GM21367 (cell line): ENCODE data around the gene DCHS1.

Experiments
- ATAC-seq: cut with Tn5 transposase; IDR thresholded peaks from one replicate; pipeline ENCODE4 v1.9.1; 2021; ENCODE audit not compliant: unreplicated experiment

The DCHS1 gene

DNA sequence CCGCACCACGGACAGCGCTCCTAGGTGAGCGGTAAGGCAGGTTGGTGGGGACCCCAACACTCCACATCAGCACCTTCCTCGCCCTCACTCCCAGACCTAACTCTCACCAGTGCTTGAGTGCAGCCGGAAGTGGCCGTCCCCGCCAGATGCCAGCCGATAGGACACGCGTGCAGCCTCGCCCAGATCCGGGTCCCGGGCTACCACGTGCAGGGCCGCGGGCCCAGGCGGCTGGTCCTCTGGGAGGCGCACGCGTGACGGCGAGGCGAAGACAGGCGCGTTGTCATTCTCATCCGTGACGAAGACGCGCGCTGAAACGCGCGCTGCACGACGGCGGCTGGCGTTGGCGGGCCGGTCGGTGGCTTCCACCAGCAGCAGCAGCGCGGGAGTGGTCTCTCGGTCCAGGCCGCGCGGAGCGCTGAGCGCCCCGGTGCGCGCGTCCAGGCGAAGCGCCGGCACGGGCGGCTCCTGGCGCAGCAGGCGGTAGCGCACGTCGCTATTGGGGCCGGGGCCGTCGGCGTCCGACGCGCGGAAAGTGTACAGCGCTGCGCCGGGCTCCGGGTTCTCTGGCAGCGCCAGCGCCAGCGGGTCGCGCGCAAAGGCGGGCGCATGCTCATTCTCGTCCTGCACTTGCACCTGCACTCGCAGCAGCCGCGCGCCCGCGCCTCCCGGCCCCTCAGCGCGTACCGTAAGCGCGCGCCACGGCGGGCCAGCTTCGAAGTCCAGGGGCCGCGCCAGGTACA, 25.5 kb downstream of the DCHS1 start:
- ATAC-seq: no peak

DNA sequence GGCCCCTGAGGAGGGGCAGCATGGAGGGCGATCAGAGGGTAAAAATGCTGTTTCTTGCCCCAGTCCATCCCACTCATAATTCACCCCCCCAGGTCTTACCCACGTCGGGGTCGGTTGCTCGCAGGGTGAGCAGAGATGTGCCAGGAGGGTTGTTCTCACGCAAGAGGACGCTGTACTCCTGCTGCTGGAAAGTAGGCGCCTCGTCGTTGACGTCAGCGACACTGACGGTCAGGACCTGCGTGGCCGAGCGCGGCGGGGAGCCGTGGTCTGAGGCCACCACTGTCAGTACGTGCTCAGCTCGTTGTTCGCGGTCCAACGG, 26.1 kb downstream of the DCHS1 start:
- ATAC-seq: no peak

DNA sequence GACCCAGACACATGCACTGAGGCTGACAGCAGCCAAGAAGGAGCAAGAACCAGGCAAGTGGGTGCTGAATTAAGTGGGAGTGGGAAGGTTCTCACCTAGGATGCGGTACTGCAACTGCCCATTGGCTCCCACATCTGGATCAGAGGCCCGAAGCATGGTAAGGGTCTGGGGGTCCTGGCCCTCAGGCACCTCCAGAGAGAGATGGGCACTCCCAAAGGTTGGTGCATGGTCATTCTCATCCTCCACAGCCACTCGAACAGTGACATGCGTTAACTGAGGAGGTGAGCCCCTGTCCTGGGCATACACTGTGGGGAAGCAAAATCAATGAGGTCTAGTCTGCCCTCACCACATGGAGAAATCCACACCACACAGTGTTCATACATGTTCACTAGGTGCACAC, 27.1 kb downstream of the DCHS1 start:
- no peak for ATAC-seq

DNA sequence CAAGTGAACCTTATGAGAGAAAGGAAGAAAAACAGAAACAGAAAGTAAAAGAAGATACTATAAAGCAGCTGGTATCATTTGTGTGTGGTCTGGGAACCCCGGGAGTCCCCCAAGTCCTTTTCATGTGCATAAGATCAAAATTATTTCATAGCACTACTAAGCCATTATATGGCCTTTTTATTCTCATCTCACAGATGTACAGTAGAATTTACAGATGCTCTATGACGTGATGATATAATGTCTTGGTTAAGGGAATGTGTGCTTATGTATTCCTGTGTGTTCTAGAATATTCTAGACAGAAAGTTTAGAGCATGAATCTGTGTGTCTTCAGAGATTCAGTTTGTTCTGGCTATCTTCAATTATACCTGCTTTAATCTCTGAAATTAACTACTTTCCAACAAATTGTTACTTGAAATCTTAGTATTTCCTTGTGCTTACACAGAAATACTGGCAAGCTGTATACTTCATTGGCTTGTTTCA, 27.8 kb downstream of the DCHS1 start:
- ATAC-seq: peak; percentile 47

DNA sequence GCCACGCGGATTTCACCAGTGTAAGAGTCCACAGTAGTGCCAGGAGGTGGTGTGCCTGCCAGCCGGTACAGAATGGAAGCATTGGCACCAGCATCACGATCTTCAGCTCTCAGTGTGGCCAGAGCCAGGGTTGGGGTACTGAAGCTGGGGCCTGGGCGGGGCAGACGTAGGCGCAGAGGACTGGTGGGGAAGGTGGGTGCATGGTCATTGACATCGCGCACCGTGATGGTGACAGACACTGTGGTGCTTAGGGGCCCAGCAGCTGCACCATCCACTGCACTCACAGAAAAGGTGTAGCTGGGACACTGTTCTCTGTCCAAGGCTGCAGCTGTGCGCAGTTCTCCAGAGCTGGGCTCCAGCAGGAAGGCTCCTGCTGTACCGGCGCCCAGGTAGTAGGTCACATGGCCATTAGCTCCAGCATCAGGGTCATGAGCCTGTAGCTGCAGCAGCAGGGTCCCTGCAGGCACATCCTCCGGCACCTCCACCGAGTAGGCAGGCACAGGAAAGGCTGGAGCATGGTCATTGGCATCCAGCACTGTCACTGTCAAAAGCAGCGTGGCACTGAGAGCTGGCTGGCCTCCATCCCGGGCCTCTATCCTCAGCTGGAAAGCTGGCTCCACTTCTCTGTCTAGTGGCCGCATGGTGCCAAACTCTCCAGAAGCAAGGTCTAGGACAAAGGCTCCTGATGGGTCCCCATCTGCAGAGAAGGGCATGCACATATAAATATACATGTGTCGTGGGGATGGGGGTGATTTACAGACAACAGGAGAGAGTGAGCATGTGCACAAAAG, 28.4 kb downstream of the DCHS1 start:
- no peak for ATAC-seq

DNA sequence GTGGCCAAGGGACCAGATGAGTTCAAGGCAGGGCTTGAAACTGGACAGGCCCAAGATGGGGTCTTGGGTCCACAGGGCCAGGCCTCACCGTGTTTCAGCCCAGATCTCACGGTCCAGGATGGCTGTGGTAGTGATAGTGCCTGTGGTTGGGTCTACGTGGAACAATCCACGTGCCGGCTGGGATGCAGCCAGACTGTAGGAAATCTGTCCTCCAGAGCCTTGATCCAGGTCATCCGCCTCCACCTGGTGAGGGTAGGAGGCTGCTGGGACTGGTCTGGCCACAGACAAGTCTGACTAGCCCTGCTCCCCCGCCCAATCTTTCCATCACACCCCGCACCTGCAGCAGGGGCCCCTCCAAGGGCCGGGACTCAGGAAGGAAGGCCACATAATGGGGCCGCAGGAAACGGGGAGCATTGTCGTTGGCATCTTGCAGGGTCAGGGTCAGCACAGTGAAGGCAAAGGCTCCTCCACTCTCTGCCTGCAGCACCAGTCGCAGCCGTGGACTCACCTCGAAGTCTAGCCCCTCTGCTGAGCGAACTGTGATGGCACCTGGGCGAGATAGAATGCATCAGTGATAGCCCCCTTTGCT, 29.7 kb downstream of the DCHS1 start:
- ATAC-seq: no peak

DNA sequence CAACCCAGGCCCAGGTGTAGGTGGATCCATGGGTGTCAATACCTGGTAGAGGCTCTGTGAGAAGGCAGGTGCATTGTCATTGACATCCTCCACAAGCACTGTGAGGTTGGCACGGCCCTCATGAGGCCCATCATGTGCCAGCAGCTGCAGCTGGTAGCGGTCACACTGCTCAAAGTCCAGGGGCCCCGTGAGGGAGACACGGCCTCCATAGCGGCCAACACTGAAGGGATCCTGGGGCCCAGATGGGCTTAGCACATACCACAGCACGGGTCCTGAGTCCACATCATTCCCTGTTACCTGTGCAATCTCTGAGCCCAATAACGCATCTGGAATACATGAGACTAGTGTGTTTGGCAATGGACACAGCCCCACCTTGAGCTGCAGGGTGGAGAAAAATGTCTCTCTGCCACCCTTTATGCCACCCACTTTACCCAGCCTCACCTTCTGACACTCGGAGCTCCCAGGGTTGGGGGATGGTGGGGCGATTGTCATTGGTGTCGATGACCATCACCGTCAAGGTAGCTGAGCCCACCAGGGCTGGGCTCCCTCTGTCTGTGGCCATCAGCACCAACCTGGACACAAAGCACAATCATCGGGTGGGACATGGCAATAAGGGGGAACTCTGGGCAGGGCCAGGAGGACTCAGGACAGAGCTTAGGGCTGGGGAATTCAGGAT, 30.3 kb downstream of the DCHS1 start:
- ATAC-seq: no peak

DNA sequence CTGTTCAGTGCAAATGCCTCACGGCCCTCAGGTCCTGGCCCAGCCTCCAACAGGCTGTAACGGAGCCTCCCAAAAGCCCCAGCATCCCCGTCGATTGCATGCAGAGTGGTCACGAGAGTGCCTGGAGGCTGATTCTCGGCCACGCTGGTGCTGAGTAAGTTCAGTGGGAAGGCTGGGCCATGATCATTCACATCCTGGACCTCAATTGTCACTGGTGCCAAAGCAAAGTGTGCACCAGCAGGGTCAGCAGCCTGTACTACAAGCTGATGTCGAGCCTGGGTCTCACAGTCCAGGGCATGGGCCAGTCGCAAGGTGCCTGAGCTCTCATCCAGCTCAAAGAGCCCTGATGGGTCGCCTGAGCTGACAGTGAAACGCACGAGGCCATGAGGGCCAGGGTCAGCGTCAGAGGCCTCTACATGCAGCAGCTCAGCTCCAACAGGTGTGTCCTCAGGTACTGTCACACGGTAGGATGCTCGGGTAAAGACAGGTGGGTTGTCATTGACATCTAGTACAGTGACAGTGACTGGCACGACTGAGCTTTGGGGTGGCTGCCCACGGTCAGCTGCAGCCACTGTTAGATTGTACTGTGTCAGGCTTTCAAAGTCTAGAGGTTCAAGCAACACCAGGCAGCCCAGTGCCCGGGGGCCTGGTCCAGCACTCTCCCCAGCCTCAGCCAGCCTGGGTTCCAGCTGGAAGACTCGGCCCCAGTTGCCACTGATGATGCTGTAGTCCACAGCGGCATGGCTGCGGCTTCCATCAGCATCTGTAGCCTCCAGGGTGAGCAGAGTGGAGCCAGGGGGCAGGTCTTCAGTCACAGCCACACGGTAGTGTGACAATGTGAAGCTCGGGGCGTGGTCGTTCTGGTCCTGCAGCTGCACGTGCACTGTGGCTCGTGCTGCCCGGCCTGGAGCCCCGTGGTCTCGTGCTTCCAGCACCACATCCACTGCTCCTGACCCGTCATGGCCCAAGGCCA, 31.9 kb downstream of the DCHS1 start:
- ATAC-seq: no peak

DNA sequence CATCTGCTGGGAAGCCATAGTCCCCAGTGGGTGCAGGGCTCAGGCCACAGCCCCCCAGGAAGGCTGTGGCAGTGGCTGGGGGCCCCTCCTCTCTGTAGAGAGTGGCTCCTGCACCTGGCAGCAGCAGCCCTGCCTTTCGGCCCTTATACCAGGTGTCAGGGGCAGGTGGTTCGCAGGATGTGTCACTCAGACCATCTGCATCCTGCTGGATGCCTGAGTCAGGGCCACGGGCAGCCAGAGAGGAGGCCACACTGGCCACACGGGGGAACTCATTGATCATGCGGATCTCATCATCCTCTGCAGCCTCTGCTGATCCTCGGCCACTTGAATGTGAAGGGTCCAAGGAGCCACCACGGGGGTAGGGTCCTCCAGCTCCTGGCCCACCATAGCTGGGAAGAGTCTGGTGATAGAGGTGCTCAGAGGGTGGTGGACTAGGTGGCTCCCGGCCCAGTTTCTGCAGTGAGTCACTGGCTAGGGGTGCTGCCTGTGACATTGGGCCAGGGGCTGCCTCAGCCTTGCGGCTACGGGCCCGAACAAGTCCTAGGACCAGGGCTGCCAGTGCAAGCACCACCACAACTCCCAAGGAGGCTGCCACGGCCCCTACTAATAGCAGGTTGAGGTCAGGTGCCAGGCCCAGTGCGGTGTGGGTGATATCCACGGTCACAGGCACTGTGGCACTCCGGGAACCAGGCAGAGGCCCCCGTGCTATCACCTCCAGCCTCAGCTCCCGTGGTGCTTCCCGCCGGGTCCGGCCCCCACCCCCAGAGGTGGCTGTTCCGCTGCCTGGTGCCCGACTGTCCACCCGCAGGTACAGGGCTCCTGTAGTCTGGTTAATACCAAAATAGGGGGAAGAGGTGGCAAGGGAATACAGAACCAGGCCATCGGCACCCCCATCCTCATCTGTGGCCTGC, 33.1 kb downstream of the DCHS1 start:
- ATAC-seq: no peak

DNA sequence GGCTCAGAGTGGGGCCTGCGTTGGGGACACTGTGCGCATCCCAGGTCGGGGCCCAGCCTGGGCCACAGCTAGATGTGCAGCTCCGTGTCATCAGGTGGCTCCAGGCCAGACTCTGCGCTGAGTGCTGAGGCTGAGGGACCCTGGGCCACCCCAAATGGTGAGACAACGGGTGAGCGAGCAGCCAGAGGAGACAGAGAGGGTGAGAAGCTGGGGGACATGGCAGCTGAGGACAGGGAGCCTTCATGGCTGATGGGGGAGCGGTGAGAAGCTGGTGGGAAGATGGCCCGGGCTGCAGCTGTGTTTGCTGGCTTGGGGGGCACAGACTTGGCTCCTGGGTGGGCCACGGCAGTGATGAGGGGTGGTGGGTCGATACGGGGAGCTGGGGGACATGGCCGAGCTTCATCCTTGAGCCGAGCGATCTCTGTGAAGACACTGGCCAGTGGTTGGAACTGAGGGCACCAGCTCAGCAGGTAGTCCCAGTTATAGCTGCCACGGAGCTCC, 33.8 kb downstream of the DCHS1 start:
- no peak for ATAC-seq

DNA sequence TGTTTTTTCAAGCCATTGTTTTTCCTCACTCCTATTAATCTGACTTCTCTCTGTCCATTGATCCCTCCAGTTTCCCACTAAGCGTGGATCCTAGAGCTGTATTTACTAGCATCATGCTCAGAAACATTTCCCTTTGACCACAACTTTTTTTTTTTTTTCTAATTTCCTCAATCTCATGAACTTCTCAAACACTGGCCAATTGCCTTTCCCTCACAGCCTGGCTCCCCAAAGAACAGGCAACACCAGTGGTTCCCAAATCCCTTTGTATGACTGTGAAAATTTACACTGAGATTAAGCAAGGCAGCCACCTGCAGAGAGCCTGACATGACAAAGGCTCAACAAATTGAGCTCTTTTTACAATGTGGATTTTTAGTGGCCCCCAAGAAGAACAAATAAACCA, 35.0 kb downstream of the DCHS1 start:
- ATAC-seq: no peak

DNA sequence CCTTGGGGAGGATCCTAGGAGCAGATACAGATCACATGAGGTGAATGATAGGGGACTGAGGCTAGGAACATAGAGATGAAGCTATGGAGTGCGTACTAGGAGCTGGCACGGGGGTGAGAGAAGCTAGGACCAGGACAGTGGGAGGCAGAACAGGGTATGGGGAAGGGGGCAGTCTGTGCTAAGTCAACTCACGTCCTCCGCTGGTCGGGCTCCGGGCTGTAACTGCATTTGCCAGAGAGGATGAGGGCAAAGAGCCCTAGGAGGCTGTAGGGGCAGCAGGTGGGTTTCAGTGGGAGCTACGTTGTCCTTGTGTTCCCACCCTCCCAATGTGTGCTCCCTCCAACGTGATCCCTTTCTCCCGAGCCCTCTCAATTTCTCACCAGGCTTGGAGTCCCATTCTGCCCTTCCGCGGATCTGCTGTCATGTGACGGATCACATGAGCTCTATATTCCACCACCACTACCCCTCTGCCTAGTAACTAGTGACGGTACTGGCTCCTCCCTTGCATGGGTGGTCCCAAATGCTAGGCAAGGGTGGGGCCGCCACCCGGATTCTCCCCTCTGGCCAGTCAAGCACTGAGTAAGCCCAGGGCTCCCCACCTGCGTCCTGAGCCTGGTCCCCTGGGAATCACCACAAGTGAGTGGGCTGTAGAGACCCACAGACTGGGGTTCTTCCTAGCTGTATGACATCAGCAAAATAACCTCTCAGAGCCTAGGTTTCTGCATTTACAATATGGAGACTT, 36.4 kb downstream of the DCHS1 start, which contains the start of gene TPP1:
Gene TPP1 (minus strand): TSS at position 419 of the 742 bp plus-strand sequence. CDS start 22 bp downstream, at position 397.
- peak; percentile 99 for ATAC-seq

DNA sequence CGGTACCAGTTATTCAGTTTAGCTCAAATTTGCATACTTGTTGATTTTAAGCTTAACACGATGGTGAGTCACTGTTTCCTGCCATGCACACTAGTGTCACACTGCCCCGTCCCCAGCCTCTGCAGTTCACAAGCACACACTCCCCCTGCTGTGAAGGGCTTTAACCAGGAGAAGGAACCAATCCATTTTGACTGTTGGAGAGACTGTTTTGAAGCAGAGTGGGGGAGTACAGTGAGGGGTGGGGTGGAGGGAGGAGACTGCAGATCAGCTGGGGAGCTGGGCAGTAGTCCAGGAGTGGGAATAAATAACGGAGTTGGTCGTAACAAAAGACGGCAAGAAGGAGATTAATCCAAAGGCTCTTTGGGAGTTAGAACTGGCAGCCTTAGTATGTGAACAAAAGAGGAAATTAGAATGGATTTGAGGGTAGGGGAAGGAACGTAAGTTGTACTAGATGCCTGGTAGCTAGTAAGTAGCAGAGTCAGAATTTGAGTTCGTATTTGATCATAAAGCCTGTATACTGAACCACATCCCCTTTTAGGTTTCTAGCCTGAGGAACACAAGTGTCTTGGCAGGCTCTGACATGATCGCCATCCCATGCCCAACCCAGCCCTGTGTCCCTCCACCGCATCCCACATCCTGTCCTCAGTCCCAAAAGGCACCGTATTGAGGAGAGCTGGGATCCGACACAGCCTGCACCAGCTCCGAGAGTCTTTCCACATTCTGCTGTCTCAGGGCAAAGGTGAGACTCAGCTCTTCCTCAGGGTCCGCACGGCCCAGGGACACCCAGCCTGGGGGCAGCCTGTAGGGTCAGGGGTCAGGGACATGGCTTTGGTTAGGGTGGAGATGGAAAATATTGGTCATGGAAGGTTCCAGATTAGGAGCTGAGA, 37.2 kb downstream of the DCHS1 start:
- no peak for ATAC-seq

DNA sequence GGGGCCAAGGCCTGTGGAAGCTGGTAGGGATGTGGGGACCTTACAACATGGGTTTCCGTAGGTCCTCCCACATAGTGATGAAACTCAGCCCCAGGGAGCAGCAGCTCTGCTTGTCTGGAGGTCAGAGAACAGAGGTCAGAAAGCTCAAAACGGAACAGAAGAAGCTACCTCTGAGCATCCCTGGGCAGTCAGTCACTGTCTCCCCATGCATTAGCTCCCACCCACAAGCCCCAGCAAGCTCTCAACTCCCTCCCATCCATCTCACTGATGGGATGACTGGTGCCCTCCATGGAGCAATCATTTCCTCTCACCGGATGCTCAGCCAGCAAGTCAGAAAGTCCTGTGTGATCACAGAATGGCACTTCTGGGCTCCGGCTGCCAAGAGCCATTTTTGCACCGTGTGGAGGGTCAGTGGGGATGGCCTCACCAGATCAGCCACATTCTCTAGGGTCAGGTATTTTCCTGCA, 38.3 kb downstream of the DCHS1 start:
- ATAC-seq: no peak

DNA sequence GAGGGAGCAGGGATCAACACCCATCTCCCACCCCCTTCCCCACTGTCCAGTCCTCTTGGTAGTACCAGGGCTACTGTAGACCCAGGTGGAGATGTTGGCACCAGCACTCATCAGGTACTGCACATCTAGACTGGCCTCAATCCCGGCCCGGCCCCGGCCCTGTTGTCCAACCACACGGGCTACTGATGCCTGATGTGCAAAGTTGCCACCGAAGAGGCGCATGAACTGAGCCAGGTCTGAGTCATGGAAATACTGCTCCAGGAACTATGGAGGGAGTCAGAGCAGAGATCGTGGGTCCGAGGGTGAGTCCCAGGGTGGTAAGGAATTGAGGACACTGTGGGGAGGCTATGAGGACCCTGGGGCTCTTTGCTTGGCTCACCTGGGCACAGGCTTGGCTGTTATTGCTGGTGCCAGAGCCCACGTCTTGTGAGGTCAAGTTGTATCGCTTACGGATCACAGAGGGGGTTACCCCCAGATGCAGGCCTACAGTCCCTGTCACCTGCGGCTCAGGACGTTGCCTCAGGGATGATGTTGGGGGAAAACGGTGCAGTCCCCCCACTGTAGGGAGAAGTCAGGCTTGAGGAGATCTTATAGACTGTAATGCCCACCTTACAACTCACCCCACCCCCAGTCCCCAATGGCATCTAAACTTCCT, 38.9 kb downstream of the DCHS1 start:
- no peak for ATAC-seq

DNA sequence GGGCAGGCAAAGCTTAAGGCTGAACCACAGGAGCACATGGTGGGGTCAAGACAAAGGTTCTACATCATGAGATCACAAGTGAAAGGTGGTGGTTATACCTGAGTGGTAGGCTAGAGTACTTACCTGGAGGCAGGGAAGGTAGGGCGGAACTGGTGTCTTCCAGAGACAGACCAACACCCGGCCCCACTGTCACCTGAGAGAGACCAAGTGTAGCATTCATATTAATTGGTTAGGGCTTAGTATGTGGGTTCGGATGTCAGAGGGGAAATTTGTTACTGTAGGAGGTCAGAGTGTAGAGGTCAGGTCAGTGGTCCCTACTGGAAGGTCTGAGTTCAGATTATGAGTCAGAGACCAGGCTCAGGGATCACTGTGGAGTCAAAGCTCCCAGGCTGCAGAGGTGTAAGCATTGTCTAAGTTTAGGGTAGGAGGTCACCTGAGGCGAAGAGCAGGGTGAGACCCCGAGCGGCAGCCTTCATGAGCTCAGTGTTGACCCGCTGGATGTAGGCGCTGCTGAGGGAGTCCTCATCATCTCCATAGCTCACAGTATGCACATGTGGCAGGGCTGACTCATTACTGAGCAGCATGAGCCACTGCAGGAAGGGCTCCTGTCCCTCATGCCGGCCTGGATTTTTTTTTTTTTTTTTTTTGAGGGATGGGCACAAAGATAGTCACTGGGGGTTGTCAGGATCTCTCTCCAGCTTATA, 39.6 kb downstream of the DCHS1 start:
- no peak for ATAC-seq
